H1 (cell line): ENCODE data around the gene NCOA6. TPM values are rescaled to one million over a fixed set of nuclear protein-coding genes. Genes with fewer than 3 reads are reported as not detected.

Experiments
- CTCF ChIA-PET: fragments of 300-600 bp; sonication (Branson Sonifier 250); formaldehyde crosslinking; loops from one replicate; lab custom pipeline; 2021; ENCODE audit not compliant: partially characterized antibody; lab: Charles Lee
- POLR2A ChIA-PET: fragments of 300-600 bp; sonication (Branson Sonifier 250); formaldehyde crosslinking; loops from one replicate; lab custom pipeline; 2021; ENCODE audit warnings: inconsistent platforms; ENCODE audit not compliant: partially characterized antibody; lab: Charles Lee
- DNase-seq, 2 experiments: peaks; one replicate each; pipeline versions ENCODE4 v3.0.0 to v3.0.0-alpha.2; 2010 to 2022; ENCODE audit warnings: low spot score in 2 of 2, low read depth in 1 of 2, mixed read lengths in 1 of 2
- FAIRE-seq: peaks from 2 replicates; lab custom pipeline; 2011; peaks lifted over from hg19 to GRCh38; lab: Jason Lieb, UNC
- H2AFZ ChIP-seq: 2 replicates; pipeline ENCODE4 v1.8.1; 2012; ENCODE audit warnings: low read length, inconsistent platforms
- H2AK5ac ChIP-seq: 2 replicates; pipeline ENCODE4 v1.6.1; 2013; ENCODE audit warnings: low read depth, low read length
- H2BK120ac ChIP-seq: replicated peaks from 2 replicates; pipeline ENCODE3; 2013; ENCODE audit warnings: low read depth, low read length, inconsistent platforms
- H2BK12ac ChIP-seq: 2 replicates; pipeline ENCODE4 v1.6.1; 2013; ENCODE audit warnings: low read depth, low read length
- H2BK15ac ChIP-seq: 2 replicates; pipeline ENCODE4 v1.6.1; 2013; ENCODE audit warnings: low read length
- H2BK20ac ChIP-seq: 2 replicates; pipeline ENCODE4 v1.6.1; 2013; ENCODE audit warnings: low read length
- H2BK5ac ChIP-seq: 2 replicates; pipeline ENCODE4 v1.6.1; 2013; ENCODE audit warnings: low read depth, low read length
- H3K14ac ChIP-seq: 2 replicates; pipeline ENCODE4 v1.6.1; 2013; ENCODE audit warnings: inconsistent platforms; ENCODE audit not compliant: insufficient read length
- H3K18ac ChIP-seq: 2 replicates; pipeline ENCODE4 v1.6.1; 2013; ENCODE audit warnings: low read length; ENCODE audit errors: extremely low read depth
- H3K23ac ChIP-seq: 2 replicates; pipeline ENCODE4 v1.6.1; 2013; ENCODE audit warnings: inconsistent platforms; ENCODE audit not compliant: insufficient read length
- H3K23me2 ChIP-seq: 2 replicates; pipeline ENCODE4 v1.6.1; 2013; ENCODE audit warnings: low read depth, low read length
- H3K27ac ChIP-seq: 2 replicates; pipeline ENCODE4 v1.6.1; 2011; ENCODE audit warnings: low read depth, low read length, inconsistent platforms
- H3K27me3 ChIP-seq, 4 experiments: replicated peaks in 1 of 4; 1 replicate in 1 of 4; 2 replicates in 3 of 4; pipeline versions ENCODE4 v1.6.1 to v1.8.1; 2011 to 2013; ENCODE audit warnings: low read length in 3 of 4, mild to moderate bottlenecking in 3 of 4, inconsistent platforms in 2 of 4, mixed read lengths in 2 of 4, moderate library complexity in 1 of 4; ENCODE audit not compliant: control insufficient read depth in 3 of 4, insufficient read depth in 3 of 4; ENCODE audit errors: extremely low read depth in 1 of 4
- H3K36me3 ChIP-seq, 4 experiments: 2 replicates each; pipeline versions ENCODE4 v1.6.1 to v1.8.1; 2011 to 2013; ENCODE audit warnings: mild to moderate bottlenecking in 4 of 4, low read length in 3 of 4, moderate library complexity in 2 of 4, control low read depth in 1 of 4, inconsistent platforms in 1 of 4; ENCODE audit not compliant: insufficient read depth in 4 of 4, control insufficient read depth in 2 of 4
- H3K4ac ChIP-seq: replicated peaks from 2 replicates; pipeline ENCODE3; 2013; ENCODE audit warnings: low read length, low read depth, mixed read lengths, inconsistent platforms; ENCODE audit not compliant: insufficient read length
- H3K4me1 ChIP-seq, 4 experiments: replicated peaks in 1 of 4; 1 replicate in 1 of 4; 2 replicates in 3 of 4; pipeline versions ENCODE4 v1.6.1 to v1.8.1; 2011 to 2013; ENCODE audit warnings: low read length in 3 of 4, inconsistent platforms in 2 of 4, mixed read lengths in 1 of 4; ENCODE audit not compliant: insufficient read depth in 4 of 4, control insufficient read depth in 3 of 4
- H3K4me2 ChIP-seq, 2 experiments: 2 replicates each; pipeline versions ENCODE4 v1.6.1 to v1.8.1; 2011 to 2013; ENCODE audit warnings: low read depth in 2 of 2, low read length in 2 of 2, control low read depth in 1 of 2, inconsistent platforms in 1 of 2, mild to moderate bottlenecking in 1 of 2; ENCODE audit not compliant: insufficient read depth in 1 of 2
- H3K4me3 ChIP-seq, 4 experiments: fragments of 200-600, 300-600 bp in 1 of 4; sonication (generic), shearing (Covaris generic), sonication (Bioruptor Twin) in 1 of 4; 2 replicates each; pipeline versions ENCODE4 v1.5.1 to v1.8.1; 2011 to 2016; ENCODE audit warnings: low read length in 4 of 4, low read depth in 3 of 4, control low read depth in 2 of 4, inconsistent platforms in 2 of 4, mild to moderate bottlenecking in 2 of 4, mixed read lengths in 1 of 4, moderate library complexity in 1 of 4; ENCODE audit not compliant: insufficient read depth in 2 of 4; ENCODE audit errors: extremely low read depth in 1 of 4
- H3K56ac ChIP-seq: replicated peaks from 2 replicates; pipeline ENCODE3; 2013; ENCODE audit warnings: low read depth, mild to moderate bottlenecking, mixed read lengths, low read length, inconsistent platforms; ENCODE audit not compliant: insufficient read length
- H3K79me1 ChIP-seq: 2 replicates; pipeline ENCODE4 v1.6.1; 2013; ENCODE audit warnings: low read depth, low read length, control low read depth
- H3K79me2 ChIP-seq, 2 experiments: 2 replicates each; pipeline versions ENCODE4 v1.6.1 to v1.8.1; 2012 to 2013; ENCODE audit warnings: low read length in 2 of 2, mild to moderate bottlenecking in 2 of 2, inconsistent platforms in 1 of 2; ENCODE audit not compliant: insufficient read depth in 2 of 2, control insufficient read depth in 1 of 2
- H3K9ac ChIP-seq, 4 experiments: replicated peaks in 1 of 4; 1 replicate in 1 of 4; 2 replicates in 3 of 4; pipeline versions ENCODE4 v1.6.1 to v1.8.1; 2011 to 2013; ENCODE audit warnings: low read depth in 3 of 4, low read length in 3 of 4, control low read depth in 2 of 4, mild to moderate bottlenecking in 2 of 4, moderate library complexity in 2 of 4, inconsistent platforms in 1 of 4; ENCODE audit errors: extremely low read depth in 1 of 4
- H3K9me3 ChIP-seq, 2 experiments: 2 replicates each; pipeline versions ENCODE4 v1.6.1 to v1.8.1; 2012 to 2013; ENCODE audit warnings: mild to moderate bottlenecking in 2 of 2, moderate library complexity in 2 of 2, control low read depth in 1 of 2, inconsistent platforms in 1 of 2, low read depth in 1 of 2, low read length in 1 of 2, mixed read lengths in 1 of 2; ENCODE audit not compliant: insufficient read depth in 2 of 2
- H4K20me1 ChIP-seq, 2 experiments: replicated peaks in 1 of 2; 2 replicates each; pipeline versions ENCODE3 to v1.8.1; 2011 to 2013; ENCODE audit warnings: inconsistent platforms in 2 of 2, low read length in 2 of 2, mild to moderate bottlenecking in 1 of 2; ENCODE audit not compliant: insufficient read depth in 2 of 2, control insufficient read depth in 1 of 2
- H4K5ac ChIP-seq: 2 replicates; pipeline ENCODE4 v1.6.1; 2013; ENCODE audit warnings: low read length, low read depth, mixed read lengths, inconsistent platforms; ENCODE audit not compliant: insufficient read length
- H4K8ac ChIP-seq: 2 replicates; pipeline ENCODE4 v1.8.0; 2013; ENCODE audit warnings: mild to moderate bottlenecking, moderate library complexity, low read length, inconsistent platforms; ENCODE audit not compliant: insufficient read depth; ENCODE audit errors: extremely low read depth
- H4K91ac ChIP-seq: replicated peaks from 2 replicates; pipeline ENCODE3; 2013; ENCODE audit warnings: low read length, mixed read lengths, inconsistent platforms; ENCODE audit not compliant: insufficient read length
- BACH1 ChIP-seq: IDR thresholded peaks from 2 replicates; pipeline ENCODE4 v1.6.1; 2012; ENCODE audit warnings: low read length, improper control_type of control experiment
- BCL11A ChIP-seq, 2 experiments: IDR thresholded peaks; one replicate each; pipeline ENCODE4 v1.6.1; 2011; ENCODE audit warnings: low read depth in 2 of 2, low read length in 2 of 2, mild to moderate bottlenecking in 2 of 2
- EZH2 ChIP-seq: fragments of 200-600 bp; sonication (generic); IDR thresholded peaks from 2 replicates; pipeline ENCODE4 v1.7.1; 2012; ENCODE audit warnings: low read depth, mild to moderate bottlenecking, moderate library complexity, low read length, inconsistent platforms; ENCODE audit not compliant: severe bottlenecking
- POLR2A ChIP-seq, 2 experiments: IDR thresholded peaks; 1 replicate in 1 of 2; 2 replicates in 1 of 2; pipeline ENCODE4 v1.6.1; 2011; ENCODE audit warnings: low read depth in 2 of 2, low read length in 2 of 2, mild to moderate bottlenecking in 2 of 2; ENCODE audit errors: control extremely low read depth in 1 of 2
- POLR2AphosphoS5 ChIP-seq: IDR thresholded peaks from 2 replicates; pipeline ENCODE4 v1.6.1; 2011; ENCODE audit warnings: low read depth, low read length
- SP2 ChIP-seq: IDR thresholded peaks from 2 replicates; pipeline ENCODE4 v1.6.1; 2012; ENCODE audit warnings: mild to moderate bottlenecking, low read length, inconsistent platforms
- TAF1 ChIP-seq: IDR thresholded peaks from 2 replicates; pipeline ENCODE4 v1.6.1; 2011; ENCODE audit warnings: mild to moderate bottlenecking, low read depth, low read length
- USF2 ChIP-seq: IDR thresholded peaks from 2 replicates; pipeline ENCODE4 v1.6.1; 2011; ENCODE audit warnings: low read length, improper control_type of control experiment
- WGBS, 2 experiments: shearing (Covaris generic) in 1 of 2; methylation state at CpG; one replicate each; pipeline versions ENCODE4 v1.1.6 to v1.1.7; 2013 to 2015; ENCODE audit warnings: low lambda C conversion rate in 2 of 2, mixed read lengths in 2 of 2, inconsistent platforms in 1 of 2, low coverage in 1 of 2, missing lambda C conversion rate in 1 of 2; ENCODE audit not compliant: insufficient replicate concordance in 2 of 2, insufficient coverage in 1 of 2, insufficient read length in 1 of 2; ENCODE audit errors: extremely low coverage in 1 of 2, missing lambda C conversion rate in 1 of 2; 5-methylcytosine and 5-hydroxymethylcytosine counted together
- polyA plus RNA-seq, 7 experiments: library from polyadenylated mRNA; depleted of rRNA in 3 of 7; stranded (reverse) in 5 of 7; unstranded in 2 of 7; fragments of >200 nt in 5 of 7; fragments of 200-250 nt in 2 of 7; gene quantifications; 1 replicate in 5 of 7; 2 replicates in 1 of 7; 4 replicates in 1 of 7; pipeline versions ENCODE4 v1.2.1 to v1.2.3, GENCODE V29; 2011 to 2013; ENCODE audit warnings: missing spikeins in 2 of 7, mixed read lengths in 2 of 7
- total RNA-seq: library from RNA; stranded (reverse); fragmentation: NEBNext Ultra II Directional; extraction: Animal tissue kit (Norgen Biotek cat#: 25700); gene quantifications from 2 replicates; pipeline ENCODE4 v1.2.1, GENCODE V29; 2021

Gene NCOA6
- total and polyA plus RNA-seq, 2 of the 8 experiments (the other 6 are each of a cell fraction or from before 2014, with no cell fraction given), result 9.0 to 9.5 TPM

- Histone ChIP-seq H2AK5ac (no peak overlapping the region), H3K14ac (no peak overlapping the region), H2BK15ac (no peak overlapping the region), H2AFZ (no peak overlapping the region), H3K4me3 (no peak overlapping the region), H3K79me1 (peaks cover 6% of the 10 kb centered on the region; the same call in 1 of the 2 replicates), H3K56ac (no peak overlapping the region), H3K4me2 (no peak overlapping the region), H3K4ac (no peak overlapping the region), H3K23ac (no peak overlapping the region), H3K9me3 (no peaks in the 10 kb centered on the region), H2BK5ac (no peak overlapping the region), H4K5ac (no peak overlapping the region), H3K23me2 (no peaks in the 10 kb centered on the region), H3K4me1 (no peaks in the 10 kb centered on the region), H2BK12ac (no peak overlapping the region), H3K79me2 (peaks cover 0 to 2% of the 10 kb centered on the region in 2 experiments; a peak in 1 of 4 replicates), H3K9ac (no peak overlapping the region), H2BK120ac (no peak overlapping the region), H4K91ac (no peak overlapping the region), H3K36me3 (no peaks in the 10 kb centered on the region), H3K18ac (no peak overlapping the region), H4K8ac (no peak overlapping the region), H3K27me3 (no peaks in the 10 kb centered on the region), H2BK20ac (no peak overlapping the region), H3K27ac (no peak overlapping the region), H4K20me1 (peaks cover 0 to 3% of the 10 kb centered on the region in 2 experiments)
- WGBS, 2 experiments, result 62% methylated on average over 3 of the region's 3 CpGs; no CpG with 5 or more reads in 1 of the 2 experiments
- CTCF ChIA-PET, result no interaction called here
- FAIRE-seq (no peak), DNase-seq (no peak)
- POLR2A ChIA-PET, result no interaction called here
- TF ChIP-seq TAF1 (no peak), POLR2AphosphoS5 (no peak), BACH1 (no peak), BCL11A (IDR thresholded peaks at IDR 0.05; ENCODE audit: low read depth in 2 of 2, low read length in 2 of 2) (no peak), EZH2 (no peak), SP2 (no peak), POLR2A (IDR thresholded peaks at IDR 0.05; ENCODE audit: control extremely low read depth in 1 of 2, low read depth in 2 of 2, low read length in 2 of 2) (no peak), USF2 (no peak)
Measured at GRCh38 chr20:34798328-34798727, 27.1 kb downstream of the NCOA6 start.
